Measurements from ENCODE around the gene CAPZA2.
"Not testable (repeated sequence)": the region's sequence is repeated elsewhere in the genome, so short reads cannot be mapped to it uniquely, and the experiment has no call there.

Gene CAPZA2

GRCh38 chr7:116955801-116956476, 93.6 kb downstream of the CAPZA2 start:
- FAIRE-seq: no peak

DNA sequence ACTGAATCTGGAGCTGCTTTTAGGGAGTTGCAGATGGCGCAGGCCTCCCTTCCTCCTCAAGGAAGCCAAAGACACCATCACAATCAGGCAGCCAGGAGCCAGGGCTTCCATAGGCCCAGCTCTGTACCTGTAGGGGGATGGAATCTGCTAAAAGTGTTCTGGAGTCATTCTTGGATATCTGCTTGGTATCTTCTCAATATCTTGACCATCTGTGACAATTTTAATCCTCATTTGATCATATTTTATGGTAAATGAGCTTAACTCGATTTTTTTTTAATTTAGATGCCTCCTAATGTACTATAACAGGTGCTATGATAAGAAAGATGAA, 94.1 kb downstream of the CAPZA2 start:
- no peak for FAIRE-seq

DNA sequence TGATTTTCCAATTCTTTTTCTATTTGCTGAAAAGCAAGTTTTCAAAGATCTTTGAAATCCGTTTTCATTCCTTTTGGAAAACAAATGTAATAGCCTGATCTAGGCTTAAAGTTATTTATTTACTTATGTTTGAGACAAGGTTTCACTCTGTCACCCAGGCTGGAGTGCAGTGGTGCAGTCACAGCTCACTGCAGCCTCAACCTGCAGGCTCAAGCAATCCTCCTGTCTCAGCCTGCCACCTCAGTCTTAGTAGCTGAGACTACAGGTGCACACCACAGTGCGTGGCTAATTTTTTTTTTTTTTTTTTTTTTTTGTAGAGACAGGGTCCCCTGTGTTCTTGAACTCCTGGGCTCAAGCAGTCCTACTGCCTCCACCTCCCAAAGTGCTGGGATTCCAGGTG, 95.5 kb downstream of the CAPZA2 start:
- FAIRE-seq: no peak

GRCh38 chr7:116961966-116962673, 99.7 kb downstream of the CAPZA2 start:
- not testable (repeated sequence) for FAIRE-seq

DNA sequence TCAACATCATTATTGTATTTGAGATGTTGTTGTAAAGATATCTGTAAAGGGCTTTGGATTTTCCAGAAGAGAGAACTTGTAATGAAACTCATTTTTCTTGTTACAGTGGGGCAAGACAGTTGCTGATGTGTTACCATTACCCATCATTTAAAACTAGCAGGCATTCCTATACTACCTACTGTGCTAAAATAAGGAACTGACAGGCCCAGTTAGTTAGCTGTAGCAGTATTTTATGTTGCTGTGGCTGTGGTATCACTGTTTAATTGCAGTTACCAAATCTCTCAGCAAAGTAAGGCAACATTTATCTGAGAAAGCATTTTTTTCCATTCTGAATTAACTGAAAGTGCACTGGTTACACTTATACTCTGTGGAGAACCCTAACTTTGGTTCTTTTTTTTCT, 100.8 kb downstream of the CAPZA2 start:
- FAIRE-seq: no peak

- FAIRE-seq: no peak
Measured at GRCh38 chr7:116966601-116967000, 104.2 kb downstream of the CAPZA2 start.

DNA sequence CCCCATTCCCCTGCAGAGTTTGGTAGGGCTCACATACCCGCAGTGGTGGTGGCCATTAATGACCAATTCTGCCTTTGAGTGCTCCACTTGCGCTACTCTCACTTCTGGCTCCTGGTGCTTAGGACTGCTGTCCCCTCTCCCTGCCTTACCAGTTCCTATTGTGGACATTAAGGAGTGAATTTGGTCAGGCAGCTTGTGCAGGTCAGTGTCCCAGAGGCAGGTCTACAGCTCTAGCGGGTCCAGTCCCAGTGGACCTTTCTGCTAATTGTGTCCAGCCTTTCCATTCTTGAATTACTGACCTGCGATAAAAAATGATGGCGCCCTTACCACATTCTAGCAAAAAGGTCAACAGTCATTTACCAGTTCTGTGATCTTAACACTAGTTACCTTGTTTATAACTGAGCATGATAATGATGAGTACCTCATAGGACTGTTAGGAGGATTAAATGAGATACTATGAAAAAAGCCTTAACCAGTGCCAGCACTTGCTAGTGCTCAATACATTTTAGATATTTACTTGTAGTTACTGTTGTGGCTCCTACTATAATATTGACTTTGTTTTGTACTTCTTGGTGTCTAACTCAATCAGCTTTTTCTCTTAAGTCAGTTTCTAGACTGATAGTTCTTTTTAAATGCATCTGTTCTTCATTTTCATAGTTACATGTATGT, 105.0 kb downstream of the CAPZA2 start:
- FAIRE-seq: no peak

DNA sequence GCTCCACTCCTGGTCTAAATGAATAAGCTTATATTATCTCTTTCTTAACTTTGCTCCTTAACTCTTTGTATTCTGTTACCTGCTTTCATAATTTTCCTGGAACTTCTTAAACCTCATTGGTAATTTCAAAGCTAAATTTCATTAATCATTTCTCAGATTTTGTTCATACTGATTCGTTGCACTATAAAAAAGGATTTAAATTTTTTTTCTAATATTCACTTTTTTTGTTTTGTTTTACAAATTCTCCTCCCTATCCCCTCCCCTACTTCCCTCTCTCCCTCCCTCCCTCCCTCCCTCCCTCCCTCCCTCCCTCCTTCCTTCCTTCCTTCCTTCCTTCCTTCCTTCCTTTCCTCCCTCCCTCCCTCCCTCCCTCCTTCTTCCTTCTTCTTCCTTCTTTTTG, 105.6 kb downstream of the CAPZA2 start:
- FAIRE-seq: no peak

DNA sequence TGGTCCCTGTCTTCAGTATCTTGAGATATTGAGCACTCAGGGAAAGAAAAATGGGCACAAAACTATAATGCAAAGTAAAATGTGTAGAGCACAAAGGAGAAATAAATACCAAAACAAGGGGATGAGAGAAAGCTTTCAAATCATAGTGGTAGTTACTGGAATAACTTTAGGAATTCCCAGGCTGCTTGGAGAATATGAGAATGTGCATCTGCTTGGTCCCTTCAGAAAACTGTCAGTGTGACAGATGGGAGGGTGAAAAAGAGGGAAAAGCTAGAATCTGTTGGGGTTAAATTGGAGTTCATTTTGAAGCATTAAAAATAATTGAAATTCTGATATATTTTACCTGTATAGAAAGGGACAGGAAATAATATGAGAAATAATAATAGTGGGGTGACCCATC, 106.2 kb downstream of the CAPZA2 start:
- no peak for FAIRE-seq

GRCh38 chr7:116969371-116969902, 107.0 kb downstream of the CAPZA2 start:
- FAIRE-seq: no peak

GRCh38 chr7:116970238-116970910, 108.0 kb downstream of the CAPZA2 start:
- FAIRE-seq: no peak

DNA sequence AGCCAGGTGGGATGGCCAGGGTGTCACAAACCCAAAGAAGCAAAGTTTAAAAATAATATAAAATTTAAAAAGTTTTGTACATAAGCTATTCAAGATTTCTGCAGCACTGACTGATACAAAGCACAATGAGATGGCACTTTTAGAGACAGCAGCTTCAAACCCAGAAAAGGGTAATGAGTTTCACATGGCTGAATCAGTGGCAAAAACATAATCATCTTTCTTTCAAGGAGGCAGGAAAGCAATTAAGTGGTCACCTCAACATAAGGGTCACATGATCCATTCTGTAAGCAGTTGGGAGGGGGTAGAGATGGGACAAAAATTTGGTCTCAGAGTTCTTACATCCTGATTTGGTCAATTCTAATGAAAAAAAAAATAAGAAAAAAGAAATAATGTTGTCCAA, 108.8 kb downstream of the CAPZA2 start:
- FAIRE-seq: not testable (repeated sequence)

Data from G401.6 (cell line).